H9 (cell line): ENCODE results near the gene SUPT5H. TPM values are rescaled to one million over a fixed set of nuclear protein-coding genes. Genes with fewer than 3 reads are reported as not detected.

Experiments
- DNase-seq: peaks from one replicate; pipeline ENCODE4 v3.0.0-alpha.2; 2017
- H2AFZ ChIP-seq: one replicate; pipeline ENCODE4 v1.6.1; 2013; ENCODE audit warnings: mild to moderate bottlenecking, low read length, control low read depth, moderate library complexity
- H2AK5ac ChIP-seq: 2 replicates; pipeline ENCODE4 v1.6.1; 2013; ENCODE audit warnings: low read length, control low read depth, mixed read lengths; ENCODE audit not compliant: insufficient read length
- H2BK120ac ChIP-seq: one replicate; pipeline ENCODE4 v1.6.1; 2013; ENCODE audit warnings: low read depth, mild to moderate bottlenecking, low read length, control low read depth, inconsistent platforms; ENCODE audit not compliant: poor library complexity, severe bottlenecking
- H2BK12ac ChIP-seq: 2 replicates; pipeline ENCODE4 v1.6.1; 2013; ENCODE audit warnings: low read length, control low read depth, mixed read lengths, low read depth; ENCODE audit not compliant: insufficient read length
- H2BK15ac ChIP-seq: 2 replicates; pipeline ENCODE4 v1.6.1; 2013; ENCODE audit warnings: low read depth, low read length, control low read depth
- H2BK20ac ChIP-seq: one replicate; pipeline ENCODE4 v1.6.1; 2013; ENCODE audit warnings: low read depth, mild to moderate bottlenecking, low read length, control low read depth, inconsistent platforms; ENCODE audit not compliant: poor library complexity, severe bottlenecking
- H2BK5ac ChIP-seq: 2 replicates; pipeline ENCODE4 v1.6.1; 2013; ENCODE audit warnings: low read length, control low read depth, mixed read lengths; ENCODE audit not compliant: insufficient read length
- H3K14ac ChIP-seq: 2 replicates; pipeline ENCODE4 v1.6.1; 2013; ENCODE audit warnings: low read length, control low read depth; ENCODE audit not compliant: insufficient read depth
- H3K18ac ChIP-seq: 2 replicates; pipeline ENCODE4 v1.6.1; 2013; ENCODE audit warnings: low read depth, mild to moderate bottlenecking, mixed read lengths, low read length, control low read depth; ENCODE audit not compliant: insufficient read length
- H3K23ac ChIP-seq: 2 replicates; pipeline ENCODE4 v1.6.1; 2013; ENCODE audit warnings: low read length, control low read depth, mixed read lengths, low read depth; ENCODE audit not compliant: insufficient read length
- H3K23me2 ChIP-seq: 2 replicates; pipeline ENCODE4 v1.6.1; 2013; ENCODE audit warnings: low read depth, mild to moderate bottlenecking, mixed read lengths, low read length, control low read depth; ENCODE audit not compliant: insufficient read length, poor library complexity, severe bottlenecking
- H3K27ac ChIP-seq: 2 replicates; pipeline ENCODE4 v1.5.1; 2013; ENCODE audit warnings: low read length, control low read depth, mixed read lengths, low read depth; ENCODE audit not compliant: insufficient read length
- H3K27me3 ChIP-seq: 2 replicates; pipeline ENCODE4 v1.6.1; 2013; ENCODE audit warnings: low read length, control low read depth, inconsistent platforms; ENCODE audit not compliant: insufficient read depth
- H3K4ac ChIP-seq: 2 replicates; pipeline ENCODE4 v1.6.1; 2013; ENCODE audit warnings: low read depth, mild to moderate bottlenecking, control low read depth, inconsistent platforms, low read length, moderate library complexity
- H3K4me1 ChIP-seq: 2 replicates; pipeline ENCODE4 v1.6.1; 2013; ENCODE audit warnings: low read length, control low read depth, inconsistent platforms; ENCODE audit not compliant: insufficient read depth
- H3K4me2 ChIP-seq: 2 replicates; pipeline ENCODE4 v1.6.1; 2013; ENCODE audit warnings: low read length, control low read depth, mixed read lengths; ENCODE audit not compliant: insufficient read length, insufficient read depth
- H3K56ac ChIP-seq: 2 replicates; pipeline ENCODE4 v1.6.1; 2013; ENCODE audit warnings: low read depth, mild to moderate bottlenecking, mixed read lengths, low read length, control low read depth; ENCODE audit not compliant: insufficient read length
- H3K79me1 ChIP-seq: 2 replicates; pipeline ENCODE4 v1.6.1; 2013; ENCODE audit warnings: low read depth, mild to moderate bottlenecking, moderate library complexity, low read length, control low read depth, inconsistent platforms; ENCODE audit not compliant: insufficient read depth, poor library complexity, severe bottlenecking
- H3K79me2 ChIP-seq: 2 replicates; pipeline ENCODE4 v1.6.1; 2013; ENCODE audit warnings: low read length, control low read depth, inconsistent platforms; ENCODE audit not compliant: insufficient read depth
- H3K9ac ChIP-seq: 2 replicates; pipeline ENCODE4 v1.6.1; 2013; ENCODE audit warnings: low read length, control low read depth, mixed read lengths; ENCODE audit not compliant: insufficient read length; ENCODE audit errors: extremely low read depth
- H3K9me3 ChIP-seq: one replicate; pipeline ENCODE4 v1.6.1; 2013; ENCODE audit warnings: low read depth, low read length, inconsistent platforms; ENCODE audit not compliant: control insufficient read depth
- H3T11ph ChIP-seq: one replicate; pipeline ENCODE4 v1.6.1; 2013; ENCODE audit warnings: mild to moderate bottlenecking, low read length, control low read depth, inconsistent platforms
- H4K20me1 ChIP-seq: one replicate; pipeline ENCODE4 v1.6.1; 2013; ENCODE audit not compliant: control insufficient read depth, insufficient read length, insufficient read depth
- H4K5ac ChIP-seq: 2 replicates; pipeline ENCODE4 v1.6.1; 2013; ENCODE audit warnings: low read depth, mild to moderate bottlenecking, mixed read lengths, low read length, control low read depth; ENCODE audit not compliant: insufficient read length
- H4K8ac ChIP-seq: replicated peaks from 2 replicates; pipeline ENCODE4 v1.6.1; 2013; ENCODE audit warnings: low read length, control low read depth, mixed read lengths, low read depth; ENCODE audit not compliant: insufficient read length
- H4K91ac ChIP-seq: 2 replicates; pipeline ENCODE4 v1.6.1; 2013; ENCODE audit warnings: low read depth, mild to moderate bottlenecking, moderate library complexity, mixed read lengths, low read length, control low read depth; ENCODE audit not compliant: insufficient read length
- H3K27ac Mint-ChIP-seq, 3 experiments: 2 replicates in 2 of 3; 3 replicates in 1 of 3; pipeline ENCODE4 v1.8.0; 2020 to 2021; ENCODE audit warnings: mixed read lengths in 3 of 3, mild to moderate bottlenecking in 1 of 3, moderate library complexity in 1 of 3
- H3K27me3 Mint-ChIP-seq: 2 replicates; pipeline ENCODE4 v1.8.0; 2021; ENCODE audit warnings: low read depth, mild to moderate bottlenecking, moderate library complexity, mixed read lengths
- H3K36me3 Mint-ChIP-seq, 3 experiments: 2 replicates in 2 of 3; 3 replicates in 1 of 3; pipeline ENCODE4 v1.8.0; 2020 to 2021; ENCODE audit warnings: low read depth in 3 of 3, mixed read lengths in 3 of 3; ENCODE audit not compliant: insufficient read depth in 1 of 3
- H3K4me1 Mint-ChIP-seq, 2 experiments: 2 replicates each; pipeline ENCODE4 v1.8.0; 2020; ENCODE audit warnings: mixed read lengths in 2 of 2
- H3K4me3 Mint-ChIP-seq, 2 experiments: 2 replicates in 1 of 2; 3 replicates in 1 of 2; pipeline ENCODE4 v1.8.0; 2020 to 2021; ENCODE audit warnings: mild to moderate bottlenecking in 2 of 2, mixed read lengths in 2 of 2, moderate library complexity in 1 of 2
- H3K9me3 Mint-ChIP-seq, 2 experiments: 2 replicates in 1 of 2; 3 replicates in 1 of 2; pipeline ENCODE4 v1.8.0; 2020; ENCODE audit warnings: mild to moderate bottlenecking in 2 of 2, mixed read lengths in 2 of 2, moderate library complexity in 1 of 2
- WGBS: extraction: QIAGEN DNeasy Blood & Tissue Kit; methylation state at CpG from one replicate; pipeline ENCODE4 v1.1.7; 2013; ENCODE audit warnings: missing lambda C conversion rate, low lambda C conversion rate, mixed read lengths; ENCODE audit not compliant: insufficient read length; ENCODE audit errors: extremely low coverage; 5-methylcytosine and 5-hydroxymethylcytosine counted together
- total RNA-seq: library from RNA; stranded (reverse); gene quantifications from 2 replicates; pipeline ENCODE4 v1.2.1, GENCODE V29; 2021
- TF ChIP-seq, protein P1 (sequence below): fragments of 200-600 bp; sonication (generic); conservative IDR thresholded peaks from 3 replicates; pipeline ENCODE4 v1.8.0; 2021; ENCODE audit warnings: antibody characterized with exemption, mild to moderate bottlenecking

The SUPT5H gene
- total RNA-seq, 1 experiment from 2014 or later: 145 TPM

- Histone ChIP-seq H3K23me2 (peaks cover 10% of the 10 kb centered on the region), H2BK5ac (no peak overlapping the region), H3K79me1 (no peaks in the 10 kb centered on the region), H3K9me3 (no peaks in the 10 kb centered on the region), H3K14ac (no peak overlapping the region), H2BK120ac (no peak overlapping the region), H4K20me1 (no peaks in the 10 kb centered on the region), H4K8ac (no peak overlapping the region), H3K27me3 (peaks cover 6% of the 10 kb centered on the region; the same call in 1 of the 2 replicates), H3K9ac (no peak overlapping the region), H2BK15ac (no peak overlapping the region), H4K5ac (no peak overlapping the region), H3K4me2 (no peak overlapping the region), H3K56ac (no peak overlapping the region), H3K23ac (no peak overlapping the region), H3K4ac (no peak overlapping the region), H3T11ph (no peak overlapping the region), H2BK12ac (no peak overlapping the region), H2AK5ac (no peak overlapping the region), H3K4me1 (no peaks in the 10 kb centered on the region), H4K91ac (no peak overlapping the region), H3K18ac (no peak overlapping the region), H3K27ac (no peak overlapping the region), H3K79me2 (no peaks in the 10 kb centered on the region), H2BK20ac (no peak overlapping the region), H2AFZ (no peak overlapping the region)
- H3K27me3 Mint-ChIP-seq: peaks cover 33% of the 10 kb centered on the region
- peaks cover 0 to 2% of the 10 kb centered on the region in 2 experiments; a peak in 3 of 5 replicates for H3K9me3 Mint-ChIP-seq
- no peak for DNase-seq
- peaks cover 9 to 20% (median 9%) of the 10 kb centered on the region in 3 experiments for H3K36me3 Mint-ChIP-seq
- TF ChIP-seq, protein P1, sequence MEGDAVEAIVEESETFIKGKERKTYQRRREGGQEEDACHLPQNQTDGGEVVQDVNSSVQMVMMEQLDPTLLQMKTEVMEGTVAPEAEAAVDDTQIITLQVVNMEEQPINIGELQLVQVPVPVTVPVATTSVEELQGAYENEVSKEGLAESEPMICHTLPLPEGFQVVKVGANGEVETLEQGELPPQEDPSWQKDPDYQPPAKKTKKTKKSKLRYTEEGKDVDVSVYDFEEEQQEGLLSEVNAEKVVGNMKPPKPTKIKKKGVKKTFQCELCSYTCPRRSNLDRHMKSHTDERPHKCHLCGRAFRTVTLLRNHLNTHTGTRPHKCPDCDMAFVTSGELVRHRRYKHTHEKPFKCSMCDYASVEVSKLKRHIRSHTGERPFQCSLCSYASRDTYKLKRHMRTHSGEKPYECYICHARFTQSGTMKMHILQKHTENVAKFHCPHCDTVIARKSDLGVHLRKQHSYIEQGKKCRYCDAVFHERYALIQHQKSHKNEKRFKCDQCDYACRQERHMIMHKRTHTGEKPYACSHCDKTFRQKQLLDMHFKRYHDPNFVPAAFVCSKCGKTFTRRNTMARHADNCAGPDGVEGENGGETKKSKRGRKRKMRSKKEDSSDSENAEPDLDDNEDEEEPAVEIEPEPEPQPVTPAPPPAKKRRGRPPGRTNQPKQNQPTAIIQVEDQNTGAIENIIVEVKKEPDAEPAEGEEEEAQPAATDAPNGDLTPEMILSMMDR: no peak
- peaks cover 12 to 21% of the 10 kb centered on the region in 2 experiments for H3K4me1 Mint-ChIP-seq
- H3K27ac Mint-ChIP-seq: peak overlapping the region; percentile 1 to 49 (median 20); a peak in 2 of 7 replicates
- WGBS: no CpG with 5 or more reads among the region's 5 CpGs
- H3K4me3 Mint-ChIP-seq: no peak overlapping the region
These were observed 49.3 kb downstream of the SUPT5H start for GRCh38 chr19:39494661-39495060.
